Nephron progenitor cell (in vitro differentiated cells): ENCODE data around the gene CHSY1.
A peak's percentile ranks its signal among the peaks of the same experiment; 100 is the strongest.

Experiments
- DNase-seq: peaks from one replicate; pipeline ENCODE4 v3.0.0; 2021
- H3K27ac Mint-ChIP-seq: 2 replicates; pipeline ENCODE4 v1.8.0; 2021; ENCODE audit warnings: mild to moderate bottlenecking, moderate library complexity, mixed read lengths
- H3K27me3 Mint-ChIP-seq: 2 replicates; pipeline ENCODE4 v1.8.0; 2021; ENCODE audit warnings: mild to moderate bottlenecking, low read depth, mixed read lengths; ENCODE audit not compliant: poor library complexity
- H3K36me3 Mint-ChIP-seq: 2 replicates; pipeline ENCODE4 v1.8.0; 2021; ENCODE audit warnings: low read depth, mixed read lengths
- H3K4me1 Mint-ChIP-seq: 2 replicates; pipeline ENCODE4 v1.8.0; 2021; ENCODE audit warnings: mixed read lengths
- H3K4me3 Mint-ChIP-seq: 2 replicates; pipeline ENCODE4 v1.8.0; 2021; ENCODE audit warnings: mild to moderate bottlenecking, moderate library complexity, mixed read lengths
- H3K9me3 Mint-ChIP-seq: 2 replicates; pipeline ENCODE4 v1.8.0; 2021; ENCODE audit warnings: mild to moderate bottlenecking, moderate library complexity, mixed read lengths
- CTCF ChIP-seq: fragments of 200-600 bp; sonication (generic); IDR thresholded peaks from 2 replicates; pipeline ENCODE4 v1.5.0; 2021; ENCODE audit warnings: antibody characterized with exemption

CHSY1 gene

DNA sequence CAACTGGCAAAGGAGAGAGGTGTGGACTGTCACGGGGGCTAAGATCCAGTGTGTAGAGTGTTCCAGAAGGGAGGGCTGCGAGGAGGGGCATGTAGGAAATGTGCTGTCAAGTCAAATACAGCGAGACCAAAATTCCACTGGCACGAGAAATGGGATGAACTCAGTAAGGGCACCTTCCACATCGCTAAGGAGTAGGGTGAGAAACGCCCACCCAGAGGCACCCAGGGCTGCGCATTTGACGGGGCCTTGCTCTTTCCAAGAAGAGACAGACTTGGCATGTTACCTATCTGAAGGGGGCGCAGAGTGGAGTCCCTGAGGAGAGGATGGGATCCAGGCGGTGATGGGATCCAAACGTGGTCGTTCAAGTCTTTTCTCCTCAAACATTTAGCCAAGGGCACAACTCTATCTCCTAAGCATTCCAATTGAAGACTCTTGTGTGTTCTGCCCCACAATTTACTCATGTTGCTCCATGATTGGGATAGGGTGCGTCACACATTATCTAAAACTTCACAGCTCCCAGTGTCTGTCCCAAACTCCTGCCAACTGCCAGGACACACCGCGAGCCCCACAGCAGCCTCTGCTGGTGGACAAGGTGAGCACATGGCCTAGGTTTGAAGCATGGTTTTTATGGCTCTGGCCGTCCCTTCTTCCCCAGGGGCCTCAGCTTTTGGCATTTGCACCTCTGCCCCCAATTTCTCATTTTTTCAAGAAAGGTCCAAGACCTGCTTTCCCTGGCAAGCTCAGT is 17.8 kb upstream of the CHSY1 start:
- peaks cover 55% of the 10 kb centered on the region for H3K36me3 Mint-ChIP-seq
- H3K9me3 Mint-ChIP-seq = no peaks in the 10 kb centered on the region
- H3K27me3 Mint-ChIP-seq = peaks cover 4% of the 10 kb centered on the region
- no peak overlapping the region for H3K4me3 Mint-ChIP-seq
- TF ChIP-seq CTCF = peak; percentile 34
- peaks cover 19% of the 10 kb centered on the region for H3K4me1 Mint-ChIP-seq
- DNase-seq = no peak
- no peak overlapping the region for H3K27ac Mint-ChIP-seq

DNA sequence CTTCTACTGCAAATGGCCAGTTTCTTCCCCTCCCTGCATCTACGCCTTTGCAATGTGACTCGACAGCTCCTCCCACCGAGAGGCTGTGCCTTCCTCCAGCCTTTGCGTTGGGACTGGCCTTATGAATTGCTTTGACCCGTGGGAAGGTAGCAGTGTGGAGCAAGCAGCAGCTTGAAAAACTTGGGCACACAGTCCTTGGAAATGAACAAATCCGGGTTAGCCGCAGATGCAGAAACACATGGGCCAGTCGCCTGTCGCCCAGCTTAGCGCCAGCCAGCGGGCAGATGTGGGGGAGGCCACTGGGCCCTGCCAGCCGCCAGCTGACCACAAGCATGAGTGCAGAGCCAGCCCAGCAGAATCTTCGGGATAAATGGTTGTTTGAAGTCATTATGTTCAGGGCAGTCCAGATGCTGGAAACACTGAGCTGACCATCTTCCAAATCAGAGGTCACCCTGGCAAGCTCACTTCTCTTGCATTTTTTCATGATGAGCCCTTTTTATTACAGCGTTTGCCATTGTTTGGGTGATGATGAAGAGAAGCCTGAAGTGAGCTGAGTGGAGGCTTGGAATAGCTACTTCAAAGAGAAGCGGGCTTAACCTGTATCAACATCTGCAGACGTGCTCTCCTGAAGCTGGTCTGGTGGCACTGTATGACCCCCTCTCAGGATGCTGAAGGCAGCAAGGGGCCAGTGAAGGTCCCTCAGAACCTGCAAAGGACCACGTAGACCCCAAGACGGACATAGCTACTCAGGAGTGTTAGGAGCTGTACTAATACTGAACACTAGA is 15.7 kb upstream of the CHSY1 start:
- Mint-ChIP-seq H3K4me1 (peaks cover 19% of the 10 kb centered on the region), H3K9me3 (no peaks in the 10 kb centered on the region), H3K27ac (no peak overlapping the region), H3K4me3 (no peak overlapping the region), H3K36me3 (peaks cover 34% of the 10 kb centered on the region), H3K27me3 (peaks cover 5% of the 10 kb centered on the region)
- DNase-seq = no peak
- TF ChIP-seq CTCF = no peak

GRCh38 chr15:101266787-101267186 is 14.9 kb upstream of the CHSY1 start:
- TF ChIP-seq CTCF = no peak
- H3K4me3 Mint-ChIP-seq = no peak overlapping the region
- H3K9me3 Mint-ChIP-seq = no peaks in the 10 kb centered on the region
- DNase-seq = no peak
- peak overlapping the region; percentile 54 for H3K27ac Mint-ChIP-seq
- peaks cover 19% of the 10 kb centered on the region for H3K4me1 Mint-ChIP-seq
- H3K27me3 Mint-ChIP-seq = peaks cover 7% of the 10 kb centered on the region
- H3K36me3 Mint-ChIP-seq = peaks cover 27% of the 10 kb centered on the region

- Mint-ChIP-seq H3K27me3 (peaks cover 7% of the 10 kb centered on the region), H3K9me3 (no peaks in the 10 kb centered on the region), H3K4me3 (no peak overlapping the region), H3K4me1 (peaks cover 19% of the 10 kb centered on the region), H3K36me3 (peaks cover 19% of the 10 kb centered on the region), H3K27ac (no peak overlapping the region)
- no peak for TF ChIP-seq CTCF
- DNase-seq = no peak
These were observed 14.2 kb upstream of the CHSY1 start for GRCh38 chr15:101266034-101266433.

DNA sequence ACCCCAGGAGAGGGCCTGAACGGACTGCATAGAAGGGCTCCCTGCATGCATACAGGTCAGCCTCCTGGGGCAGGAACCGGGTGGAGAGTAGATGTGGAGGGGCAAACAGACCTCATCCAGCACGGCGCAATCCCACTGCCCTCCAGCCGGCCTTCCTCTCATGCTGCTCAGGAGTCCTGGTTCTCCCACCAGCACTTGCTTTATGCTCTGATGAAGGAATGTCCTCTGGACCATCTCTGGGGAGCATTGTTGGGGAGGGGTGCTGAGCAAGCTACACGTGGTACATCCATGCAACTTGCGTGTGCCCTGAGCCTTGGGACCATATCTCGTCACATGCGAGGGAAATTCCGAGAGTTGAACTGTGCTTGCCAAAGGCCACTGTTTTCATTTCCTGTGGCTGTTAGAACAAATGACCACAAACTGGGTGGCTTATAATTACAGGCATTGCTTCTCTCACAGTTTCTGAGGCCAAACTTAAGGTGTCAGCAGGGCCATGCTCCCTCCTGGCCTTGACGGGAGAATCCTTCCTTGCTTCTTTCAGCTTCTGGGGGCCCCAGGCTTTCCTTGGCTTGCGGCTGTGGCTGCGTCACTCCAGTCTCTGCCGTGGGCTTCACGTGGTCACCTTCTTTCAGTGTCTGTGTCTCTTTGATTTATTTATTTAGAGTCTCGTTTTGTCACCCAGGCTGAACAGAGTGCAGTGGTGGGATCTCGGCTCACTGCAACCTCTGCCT is 13.2 kb upstream of the CHSY1 start:
- Mint-ChIP-seq H3K9me3 (no peaks in the 10 kb centered on the region), H3K4me1 (peaks cover 21% of the 10 kb centered on the region), H3K36me3 (peaks cover 13% of the 10 kb centered on the region), H3K27ac (peak overlapping the region; percentile 24), H3K4me3 (no peak overlapping the region), H3K27me3 (peaks cover 7% of the 10 kb centered on the region)
- no peak for DNase-seq
- TF ChIP-seq CTCF = no peak
